Smooth muscle cell (in vitro differentiated cells): ENCODE measurements around the gene OCRL. TPM values are rescaled to one million over a fixed set of nuclear protein-coding genes. Genes with fewer than 3 reads are reported as not detected.
A peak's percentile ranks its signal among the peaks of the same experiment; 100 is the strongest.

Source experiments
- DNase-seq: peaks from one replicate; lab custom pipeline; 2025; ENCODE audit not compliant: unreplicated experiment; lab: John Stamatoyannopoulos, UW
- H2AFZ ChIP-seq: fragments of 200-600 bp; sonication (generic); 2 replicates; pipeline ENCODE4 v1.6.0; 2016; ENCODE audit warnings: antibody characterized with exemption, low read depth, mild to moderate bottlenecking
- H3F3A ChIP-seq: fragments of 200-600 bp; sonication (generic); 2 replicates; pipeline ENCODE4 v1.6.0; 2017; ENCODE audit warnings: antibody characterized with exemption, low read depth
- H3K27ac ChIP-seq: fragments of 200-600 bp; sonication (generic); 2 replicates; pipeline ENCODE4 v1.5.1; 2016; ENCODE audit warnings: low read depth, mild to moderate bottlenecking
- H3K27me3 ChIP-seq: fragments of 200-600 bp; sonication (generic); 2 replicates; pipeline ENCODE4 v1.6.1; 2016; ENCODE audit warnings: low read depth, mild to moderate bottlenecking
- H3K36me3 ChIP-seq: fragments of 200-600 bp; sonication (generic); 2 replicates; pipeline ENCODE4 v1.5.1; 2016; ENCODE audit warnings: low read depth
- H3K4me1 ChIP-seq: fragments of 200-600 bp; sonication (generic); 2 replicates; pipeline ENCODE4 v1.5.1; 2016; ENCODE audit warnings: low read depth
- H3K4me2 ChIP-seq: fragments of 200-600 bp; sonication (generic); 2 replicates; pipeline ENCODE4 v1.6.0; 2016; ENCODE audit warnings: mild to moderate bottlenecking
- H3K4me3 ChIP-seq: fragments of 200-600 bp; sonication (generic); 2 replicates; pipeline ENCODE4 v1.5.1; 2016; ENCODE audit warnings: mild to moderate bottlenecking
- H3K79me2 ChIP-seq: fragments of 200-600 bp; sonication (generic); 2 replicates; pipeline ENCODE4 v1.6.0; 2016; ENCODE audit warnings: low read depth, mild to moderate bottlenecking
- H3K9ac ChIP-seq: fragments of 200-600 bp; sonication (generic); 2 replicates; pipeline ENCODE4 v1.6.0; 2016; ENCODE audit warnings: low read depth
- H3K9me3 ChIP-seq: fragments of 200-600 bp; sonication (generic); replicated peaks from 2 replicates; pipeline ENCODE4 v1.5.1; 2016; ENCODE audit warnings: low read depth
- H4K20me1 ChIP-seq: fragments of 200-600 bp; sonication (generic); 2 replicates; pipeline ENCODE4 v1.6.0; 2016; ENCODE audit warnings: low read depth
- CTCF ChIP-seq: fragments of 200-600 bp; sonication (generic); IDR thresholded peaks from 2 replicates; pipeline ENCODE4 v1.5.1; 2017; ENCODE audit warnings: borderline replicate concordance, mild to moderate bottlenecking, antibody characterized with exemption; ENCODE audit not compliant: insufficient read depth, poor library complexity, severe bottlenecking
- WGBS: methylation state at CpG from one replicate; pipeline ENCODE4 v1.1.7; 2016; ENCODE audit warnings: low lambda C conversion rate; 5-methylcytosine and 5-hydroxymethylcytosine counted together
- polyA plus RNA-seq: library from polyadenylated mRNA; unstranded; fragments of >200 nt; fragmentation: Nextera tagmentation; extraction: Ambion mirVana; gene quantifications from 2 replicates; pipeline ENCODE4 v1.2.1, GENCODE V29; 2016
- total RNA-seq: library from RNA; depleted of rRNA; stranded (reverse); fragments of >200 nt; gene quantifications from 2 replicates; pipeline ENCODE4 v1.2.3, GENCODE V29; 2014

The OCRL gene
- total and polyA plus RNA-seq, 2 experiments from 2014 or later = 8.7 to 26.2 TPM

- H3K9me3 ChIP-seq = no peaks in the 10 kb centered on the region
- TF ChIP-seq CTCF = no peak
- no peak for DNase-seq
- H3K4me1 ChIP-seq = no peaks in the 10 kb centered on the region
- H3K27ac ChIP-seq = no peak overlapping the region
- H3F3A ChIP-seq = no peaks in the 10 kb centered on the region
- H2AFZ ChIP-seq = no peak overlapping the region
- no peak overlapping the region for H3K9ac ChIP-seq
- H4K20me1 ChIP-seq = no peaks in the 10 kb centered on the region
- H3K27me3 ChIP-seq = no peaks in the 10 kb centered on the region
- no peak overlapping the region for H3K4me3 ChIP-seq
- 81% methylated on average over 1 of the region's 1 CpG for WGBS
- no peaks in the 10 kb centered on the region for H3K79me2 ChIP-seq
- H3K36me3 ChIP-seq = no peaks in the 10 kb centered on the region
- no peak overlapping the region for H3K4me2 ChIP-seq
These were observed 41.8 kb downstream of the OCRL start for GRCh38 chrX:129581904-129582303.

- DNase-seq = no peak
- 25% methylated on average over 1 of the region's 1 CpG for WGBS
- peak overlapping the region; percentile 8 for H3K27ac ChIP-seq
- H4K20me1 ChIP-seq = no peaks in the 10 kb centered on the region
- H2AFZ ChIP-seq = no peak overlapping the region
- peak overlapping the region; percentile 9 for H3K4me2 ChIP-seq
- no peaks in the 10 kb centered on the region for H3F3A ChIP-seq
- no peaks in the 10 kb centered on the region for H3K27me3 ChIP-seq
- peaks cover 6% of the 10 kb centered on the region for H3K9me3 ChIP-seq
- no peak overlapping the region for H3K9ac ChIP-seq
- H3K4me3 ChIP-seq = no peak overlapping the region
- H3K4me1 ChIP-seq = no peaks in the 10 kb centered on the region
- no peaks in the 10 kb centered on the region for H3K79me2 ChIP-seq
- H3K36me3 ChIP-seq = no peaks in the 10 kb centered on the region
- TF ChIP-seq CTCF = no peak
These were observed 45.1 kb downstream of the OCRL start for GRCh38 chrX:129585167-129585566.

GRCh38 chrX:129585691-129586090 lies 45.6 kb downstream of the OCRL start:
- peak overlapping the region; percentile 70 for H3K27ac ChIP-seq
- WGBS = 42% methylated on average over 3 of the region's 3 CpGs
- H3K9me3 ChIP-seq = peaks cover 6% of the 10 kb centered on the region
- no peak overlapping the region for H2AFZ ChIP-seq
- H3K79me2 ChIP-seq = no peaks in the 10 kb centered on the region
- no peak for TF ChIP-seq CTCF
- no peaks in the 10 kb centered on the region for H3K27me3 ChIP-seq
- DNase-seq = no peak
- peak overlapping the region; percentile 9 for H3K4me2 ChIP-seq
- no peaks in the 10 kb centered on the region for H3K36me3 ChIP-seq
- no peak overlapping the region for H3K4me3 ChIP-seq
- no peaks in the 10 kb centered on the region for H3K4me1 ChIP-seq
- no peaks in the 10 kb centered on the region for H3F3A ChIP-seq
- H4K20me1 ChIP-seq = no peaks in the 10 kb centered on the region
- H3K9ac ChIP-seq = peak overlapping the region; percentile 34

GRCh38 chrX:129586446-129586845 lies 46.4 kb downstream of the OCRL start:
- no peaks in the 10 kb centered on the region for H3K36me3 ChIP-seq
- no peak overlapping the region for H3K4me3 ChIP-seq
- H3K27me3 ChIP-seq = no peaks in the 10 kb centered on the region
- peak overlapping the region; percentile 70 for H3K27ac ChIP-seq
- no peak for TF ChIP-seq CTCF
- H3K4me1 ChIP-seq = no peaks in the 10 kb centered on the region
- H3K4me2 ChIP-seq = peak overlapping the region; percentile 32
- no peaks in the 10 kb centered on the region for H3F3A ChIP-seq
- H4K20me1 ChIP-seq = no peaks in the 10 kb centered on the region
- H2AFZ ChIP-seq = no peak overlapping the region
- no peak for DNase-seq
- peaks cover 6% of the 10 kb centered on the region for H3K9me3 ChIP-seq
- no peaks in the 10 kb centered on the region for H3K79me2 ChIP-seq
- 81% methylated on average over 4 of the region's 4 CpGs for WGBS
- H3K9ac ChIP-seq = peak overlapping the region; percentile 34
